GM18867 (cell line): Measurements from ENCODE around the gene PRSS23.

Experiments
- ATAC-seq: cut with Tn5 transposase; IDR thresholded peaks from one replicate; pipeline ENCODE4 v1.9.1; 2021; ENCODE audit warnings: mild to moderate bottlenecking, moderate library complexity; ENCODE audit not compliant: unreplicated experiment

The PRSS23 gene

GRCh38 chr11:86790195-86790725, 10.1 kb upstream of the PRSS23 start:
- no peak for ATAC-seq

DNA sequence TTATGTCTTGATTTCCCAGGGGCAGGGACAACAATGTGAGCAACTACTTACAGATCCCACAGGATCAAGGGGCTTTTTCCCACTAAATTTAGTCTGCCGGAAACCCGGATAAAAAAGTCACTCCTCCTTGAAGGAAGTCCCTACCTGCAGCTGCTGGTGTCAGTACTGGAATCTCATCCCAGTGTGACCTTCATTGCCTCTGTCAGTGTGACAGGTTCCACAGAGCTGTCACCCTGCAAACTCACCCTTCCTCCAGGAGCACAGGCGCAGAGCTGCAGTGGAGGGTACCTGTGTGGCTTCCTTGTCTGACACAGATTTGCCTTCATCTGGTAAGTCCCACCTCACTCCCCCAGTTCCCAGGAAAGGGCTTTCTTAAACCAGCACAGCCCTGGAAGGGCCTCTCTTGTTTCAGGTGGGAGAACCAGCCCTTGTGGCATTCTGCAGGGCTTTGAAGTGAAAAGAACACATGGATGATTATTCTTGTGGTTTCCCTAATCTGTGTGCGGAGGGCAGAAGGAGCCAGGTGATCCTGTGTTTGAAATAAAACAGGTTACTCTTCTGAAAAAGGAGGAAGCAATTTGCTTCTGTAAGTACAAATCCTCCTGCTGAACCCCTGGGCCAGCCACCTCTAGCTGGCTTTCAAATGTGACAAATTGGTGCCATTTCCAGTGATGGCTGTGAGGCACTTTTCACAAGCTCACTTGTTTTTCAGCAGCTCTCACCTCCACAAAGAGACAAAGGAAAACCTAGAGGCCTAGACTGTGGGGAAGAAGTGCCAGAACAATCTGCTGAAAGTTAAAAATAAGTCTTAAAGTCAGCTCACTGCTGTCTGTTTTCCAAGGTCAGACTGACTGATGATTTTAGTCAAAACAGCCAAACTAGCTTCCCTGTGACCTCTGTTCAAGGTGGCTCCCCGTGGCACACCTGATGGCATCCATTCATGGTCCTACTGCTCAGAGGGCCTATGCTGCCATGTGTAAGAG, 9.2 kb upstream of the PRSS23 start:
- no peak for ATAC-seq

GRCh38 chr11:86792150-86792549, 8.2 kb upstream of the PRSS23 start:
- no peak for ATAC-seq

DNA sequence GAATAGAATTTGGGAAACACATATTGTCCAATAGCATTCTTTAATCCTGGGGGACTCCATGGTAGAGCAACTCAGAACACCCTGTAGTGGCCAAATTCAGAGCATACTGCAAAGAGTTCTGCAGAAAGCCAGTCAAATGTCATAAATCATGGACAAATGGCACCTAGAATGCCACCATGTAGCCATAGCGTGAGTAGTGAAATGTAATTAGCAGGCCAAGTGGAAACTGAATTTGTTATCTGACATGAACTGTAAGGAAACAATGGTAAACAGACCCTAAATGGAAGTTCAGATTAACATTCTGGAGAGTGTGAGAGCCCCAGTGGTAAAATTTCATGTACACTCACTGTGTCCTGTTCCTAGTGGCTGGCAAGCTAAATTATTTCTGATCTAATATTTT, 7.0 kb upstream of the PRSS23 start:
- ATAC-seq = no peak

DNA sequence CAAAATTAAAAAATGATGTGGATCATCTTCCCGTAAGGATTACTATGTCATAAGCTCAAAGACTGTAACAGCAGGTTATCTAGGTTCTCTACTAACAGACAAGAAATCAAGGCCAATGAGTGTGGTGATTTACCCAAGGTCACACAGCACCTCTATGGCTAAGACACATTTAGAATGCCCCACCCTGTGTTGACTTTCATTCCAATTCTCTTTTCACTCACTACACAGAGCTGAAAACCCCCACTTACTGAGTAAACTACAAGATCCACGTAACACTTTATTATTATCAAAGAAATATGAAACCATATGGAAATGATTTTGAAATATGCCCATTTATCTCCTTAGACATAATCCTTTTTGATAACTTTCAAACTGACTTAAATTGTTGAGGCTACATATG, 4.8 kb upstream of the PRSS23 start:
- ATAC-seq = no peak

- ATAC-seq = no peak
Observed at GRCh38 chr11:86795949-86796348, 4.4 kb upstream of the PRSS23 start.

DNA sequence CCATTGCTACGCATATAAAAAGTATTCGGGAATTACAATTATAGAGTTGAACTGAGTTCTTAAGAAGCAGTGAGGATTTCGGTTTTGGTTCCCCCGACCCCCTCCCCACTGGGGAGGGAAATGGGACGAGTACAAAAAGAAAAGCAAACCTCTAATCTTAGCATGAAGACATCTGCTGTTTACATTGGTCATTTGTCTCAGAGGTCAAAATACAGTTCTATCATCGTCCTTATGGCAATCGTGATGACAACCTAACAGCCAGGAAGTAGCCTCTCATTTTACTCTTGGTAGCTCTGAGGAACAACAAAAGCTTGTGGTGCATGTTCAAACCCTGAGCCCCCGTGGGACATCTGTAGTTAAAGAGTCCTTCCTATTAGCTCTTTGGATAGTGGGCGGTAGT, 3.2 kb upstream of the PRSS23 start:
- ATAC-seq = no peak

- ATAC-seq = no peak
Observed at GRCh38 chr11:86798988-86799387, 1.4 kb upstream of the PRSS23 start.

DNA sequence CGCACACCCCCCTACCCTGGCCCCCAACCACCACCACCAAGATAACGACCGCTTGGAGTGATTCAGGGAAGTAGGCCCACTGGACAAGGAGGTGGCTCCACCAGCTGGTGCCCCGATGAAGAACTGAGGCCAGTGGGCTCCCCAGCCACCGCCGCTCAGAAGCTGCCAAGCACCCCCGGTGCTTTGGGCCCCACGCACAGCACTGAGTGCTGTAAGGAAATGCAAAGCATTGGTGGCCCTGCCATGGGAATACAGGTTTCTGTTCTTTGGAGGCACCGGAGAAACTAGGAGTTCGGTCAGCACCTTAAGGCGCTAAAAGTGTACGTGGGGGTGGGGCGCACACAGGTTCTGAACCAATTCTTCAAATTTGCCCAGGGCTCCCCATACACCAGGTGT, 664 bp upstream of the PRSS23 start:
- no peak for ATAC-seq

DNA sequence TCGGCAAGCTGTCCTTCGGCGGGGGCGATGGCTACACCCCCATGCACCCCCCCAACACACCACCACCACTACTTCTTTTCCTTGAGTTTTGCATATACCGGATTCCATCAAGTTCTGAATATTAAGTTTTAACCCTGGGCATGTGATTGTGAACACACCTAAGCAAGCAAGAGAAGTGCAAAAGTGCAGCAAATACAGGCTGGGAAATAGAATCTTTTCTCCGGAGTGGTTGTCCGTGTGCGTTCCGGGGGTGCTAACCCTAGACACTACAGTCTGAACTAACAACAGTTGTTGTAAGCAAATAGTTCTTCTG, 574 bp downstream of the PRSS23 start:
- ATAC-seq = no peak

DNA sequence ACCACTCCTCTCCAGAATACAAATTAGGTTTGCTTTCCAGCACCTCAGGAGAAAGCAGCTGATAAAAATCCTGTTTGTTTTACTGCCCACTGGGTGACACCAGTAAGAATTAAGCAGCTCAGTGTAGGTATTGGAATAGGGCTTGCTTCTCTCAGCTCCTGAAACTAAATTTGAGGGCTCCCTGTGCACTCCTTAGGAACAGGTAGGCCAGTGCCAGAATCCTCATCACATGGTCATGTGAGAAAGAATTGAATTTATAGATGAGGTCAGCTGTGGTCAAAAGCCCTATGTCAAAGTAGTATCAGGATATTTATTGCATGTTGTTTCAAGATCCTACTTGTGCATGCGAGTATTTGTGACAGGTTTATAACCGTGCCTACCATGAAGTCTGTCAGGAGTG, 1.0 kb downstream of the PRSS23 start:
- no peak for ATAC-seq

DNA sequence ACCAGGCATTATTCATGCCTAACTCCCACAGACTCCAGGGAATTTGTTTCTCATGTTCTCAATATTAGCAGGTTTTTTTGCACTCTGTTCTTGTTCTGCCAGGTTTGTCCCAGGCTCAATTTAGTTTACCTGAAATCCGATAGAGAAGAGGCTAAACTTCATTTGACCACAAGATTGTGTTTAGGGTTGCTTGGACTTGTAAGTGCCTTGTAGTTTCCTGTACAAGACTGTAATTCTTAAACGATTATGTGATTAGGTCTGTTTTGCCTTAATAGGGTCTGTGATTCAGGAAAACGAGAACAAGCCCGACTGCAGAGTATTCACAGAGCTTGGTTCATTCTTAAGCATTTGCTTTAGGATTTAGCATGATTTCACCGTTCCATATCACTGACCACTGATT, 1.8 kb downstream of the PRSS23 start:
- no peak for ATAC-seq

- ATAC-seq = peak; percentile 41
Observed at GRCh38 chr11:86802601-86803051, 2.3 kb downstream of the PRSS23 start.

GRCh38 chr11:86803136-86804045, 3.0 kb downstream of the PRSS23 start:
- ATAC-seq = no peak

DNA sequence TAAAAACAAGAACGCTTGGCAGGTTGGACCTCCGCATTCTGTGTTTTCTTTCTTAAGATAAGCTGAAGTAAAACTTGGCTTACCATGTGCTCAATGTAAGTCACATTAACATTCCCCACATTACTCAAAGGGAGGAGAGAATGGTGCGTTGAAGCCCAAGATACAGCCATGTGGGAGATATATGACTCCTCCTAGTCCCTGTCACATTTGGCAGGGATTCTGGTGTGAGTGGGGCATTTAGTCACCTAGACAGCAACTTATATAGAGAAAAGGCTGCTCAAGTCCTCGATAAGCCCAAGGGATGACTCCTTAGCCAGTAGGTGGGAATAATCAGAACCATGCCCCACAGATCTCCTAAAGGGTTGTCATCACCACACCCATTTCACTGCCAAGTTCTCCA, 4.6 kb downstream of the PRSS23 start:
- no peak for ATAC-seq

DNA sequence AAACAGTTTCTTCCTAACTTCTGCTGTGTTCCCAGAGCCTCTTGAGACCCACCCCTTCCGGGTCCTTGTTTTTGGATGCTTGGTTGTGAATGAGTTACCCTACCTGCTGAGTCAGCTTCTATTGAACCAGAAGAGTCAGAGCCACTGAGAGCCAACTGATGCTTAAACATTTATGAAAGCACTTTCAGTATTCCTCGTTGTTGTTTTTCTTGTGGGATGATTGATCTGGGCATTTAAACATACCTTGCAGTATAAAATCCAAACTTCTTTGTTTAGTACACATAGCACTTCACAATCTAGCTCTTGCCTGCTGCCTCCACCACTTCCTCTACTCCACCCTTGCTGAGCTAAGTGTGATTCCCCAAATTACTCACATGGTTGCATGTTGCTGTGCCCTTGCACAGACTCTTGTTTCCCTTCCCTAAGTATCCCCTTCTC, 5.5 kb downstream of the PRSS23 start:
- ATAC-seq = peak; percentile 99

GRCh38 chr11:86806903-86807302, 6.6 kb downstream of the PRSS23 start:
- no peak for ATAC-seq

DNA sequence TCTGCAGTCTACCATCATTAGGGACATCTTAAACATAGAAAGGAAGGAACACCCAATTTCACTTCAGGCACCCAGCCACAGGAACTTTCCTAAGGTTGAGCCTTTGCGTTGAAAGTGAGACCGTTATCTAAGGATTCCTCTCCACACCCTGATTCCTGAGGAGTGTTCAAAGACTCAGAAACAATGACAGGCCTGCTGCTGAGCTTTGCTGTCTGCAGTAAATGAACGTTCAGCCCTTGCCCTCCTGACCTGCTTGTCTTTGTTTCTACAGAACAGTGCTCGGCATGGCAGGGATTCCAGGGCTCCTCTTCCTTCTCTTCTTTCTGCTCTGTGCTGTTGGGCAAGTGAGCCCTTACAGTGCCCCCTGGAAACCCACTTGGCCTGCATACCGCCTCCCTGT, 7.0 kb downstream of the PRSS23 start:
- no peak for ATAC-seq

DNA sequence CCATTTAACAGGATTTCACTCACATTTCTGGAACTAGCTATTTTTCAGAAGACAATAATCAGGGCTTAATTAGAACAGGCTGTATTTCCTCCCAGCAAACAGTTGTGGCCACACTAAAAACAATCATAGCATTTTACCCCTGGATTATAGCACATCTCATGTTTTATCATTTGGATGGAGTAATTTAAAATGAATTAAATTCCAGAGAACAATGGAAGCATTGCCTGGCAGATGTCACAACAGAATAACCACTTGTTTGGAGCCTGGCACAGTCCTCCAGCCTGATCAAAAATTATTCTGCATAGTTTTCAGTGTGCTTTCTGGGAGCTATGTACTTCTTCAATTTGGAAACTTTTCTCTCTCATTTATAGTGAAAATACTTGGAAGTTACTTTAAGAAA, 9.2 kb downstream of the PRSS23 start:
- no peak for ATAC-seq

DNA sequence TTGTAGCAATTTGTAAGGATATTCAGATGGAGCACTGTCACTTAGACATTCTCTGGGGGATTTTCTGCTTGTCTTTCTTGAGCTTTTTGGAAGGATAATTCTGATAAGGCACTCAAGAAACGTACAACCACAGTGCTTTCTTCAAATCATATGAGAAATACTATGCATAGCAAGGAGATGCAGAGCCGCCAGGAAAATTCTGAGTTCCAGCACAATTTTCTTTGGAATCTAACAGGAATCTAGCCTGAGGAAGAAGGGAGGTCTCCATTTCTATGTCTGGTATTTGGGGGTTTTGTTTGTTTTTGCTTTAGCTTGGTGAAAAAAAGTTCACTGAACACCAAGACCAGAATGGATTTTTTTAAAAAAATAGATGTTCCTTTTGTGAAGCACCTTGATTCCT, 9.9 kb downstream of the PRSS23 start:
- ATAC-seq = no peak

GRCh38 chr11:86811637-86812321, 11.4 kb downstream of the PRSS23 start:
- no peak for ATAC-seq
